Sigmoid colon (tissue), 7 donors: ENCODE results near the gene HINT2. TPM values are rescaled to one million over a fixed set of nuclear protein-coding genes. Genes with fewer than 3 reads are reported as not detected.

ENCODE experiments used
- DNase-seq: peaks from one replicate; pipeline ENCODE4 v3.0.0-alpha.2; 2019
- H3K27ac ChIP-seq, 4 donors: fragments of 200-600 bp; sonication (generic); one replicate each; pipeline ENCODE4 v1.5.1; 2016 to 2019; ENCODE audit warnings: mild to moderate bottlenecking in 1 of 4
- H3K27me3 ChIP-seq, 3 donors: fragments of 200-600 bp; sonication (generic); one replicate each; pipeline ENCODE4 v1.5.1; 2019; ENCODE audit warnings: mild to moderate bottlenecking in 1 of 3
- H3K36me3 ChIP-seq, 4 donors: fragments of 200-600 bp; sonication (generic); one replicate each; pipeline ENCODE4 v1.5.1; 2016 to 2019
- H3K4me1 ChIP-seq, 4 donors: fragments of 200-600 bp; sonication (generic); one replicate each; pipeline ENCODE4 v1.5.1; 2017 to 2019
- H3K4me3 ChIP-seq, 4 donors: fragments of 200-600 bp; sonication (generic); one replicate each; pipeline ENCODE4 v1.5.1; 2017 to 2019; ENCODE audit warnings: mild to moderate bottlenecking in 2 of 4, moderate library complexity in 1 of 4
- H3K9me3 ChIP-seq, 4 donors: fragments of 200-600 bp in 3 of 4; sonication (generic) in 3 of 4; one replicate each; pipeline versions ENCODE4 v1.5.1 to v1.6.1; 2013 to 2019
- CTCF ChIP-seq, 4 experiments: fragments of 450-650 bp in 3 of 4; fragments of 200-600 bp in 1 of 4; IDR thresholded peaks; one replicate each; pipeline ENCODE4 v1.5.1; 2016 to 2019; ENCODE audit warnings: antibody characterized with exemption in 4 of 4, mild to moderate bottlenecking in 3 of 4, moderate library complexity in 2 of 4
- EP300 ChIP-seq, 4 donors: sonication (generic); formaldehyde crosslinking; IDR thresholded peaks; one replicate each; pipeline ENCODE4 v1.6.1; 2017; ENCODE audit warnings: antibody characterized with exemption in 4 of 4
- POLR2A ChIP-seq, 2 donors: fragments of 450-650 bp; IDR thresholded peaks; one replicate each; pipeline ENCODE4 v1.6.1; 2016; ENCODE audit warnings: antibody characterized with exemption in 2 of 2, mild to moderate bottlenecking in 2 of 2, moderate library complexity in 2 of 2
- POLR2AphosphoS5 ChIP-seq, 4 donors: sonication (generic); formaldehyde crosslinking; IDR thresholded peaks; one replicate each; pipeline ENCODE4 v1.6.1; 2017; ENCODE audit warnings: antibody characterized with exemption in 4 of 4
- WGBS, 2 donors: extraction: QIAGEN DNeasy Blood & Tissue Kit; methylation state at CpG; one replicate each; pipeline ENCODE4 v1.1.7; 2013; 5-methylcytosine and 5-hydroxymethylcytosine counted together
- intact Hi-C: fragments of 100-400 bp; cut with DNase I; formaldehyde crosslinking; loops from one replicate; pipeline ENCODE4 v1.15.1; 2023
- polyA plus RNA-seq, 3 donors: library from polyadenylated mRNA; stranded (reverse); fragments of 200-250 nt; gene quantifications; one replicate each; pipeline ENCODE4 v1.2.3, GENCODE V29; 2013
- small RNA-seq, 3 donors: library from RNA; depleted of rRNA; stranded (forward); fragments of <200 nt; gene quantifications; one replicate each; pipeline ENCODE3, GENCODE V24; 2016
- total RNA-seq, 4 donors: library from RNA; depleted of rRNA; stranded (reverse); fragments of >200 nt; gene quantifications; one replicate each; pipeline ENCODE4 v1.1.0, GENCODE V29; 2016
- donor health status: healthy with polysubstance abuse.
- donor health status: Bipolar disorder and iron deficiency.
- donor health status: healthy.

HINT2 gene
- total and polyA plus RNA-seq, 7 donors, result 23.5 to 125 (median 42.8) TPM

DNA sequence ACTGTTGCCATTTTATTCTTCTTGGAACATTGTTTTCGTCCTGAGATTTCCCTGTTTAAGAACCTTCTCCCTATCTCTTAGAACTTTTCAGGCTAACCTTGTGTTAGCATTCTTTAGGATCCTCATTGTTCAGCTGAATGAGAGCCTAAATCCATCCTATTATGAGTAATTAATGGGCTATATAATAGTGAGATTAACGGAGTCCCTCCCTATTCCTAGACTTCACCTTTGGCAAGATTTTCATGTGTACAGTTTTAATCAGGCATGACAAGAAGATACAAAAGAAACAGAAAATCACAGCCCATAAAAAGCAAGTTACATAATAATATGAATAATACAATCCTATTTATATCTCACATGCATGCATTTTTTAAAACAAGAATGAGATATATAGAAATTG, 51.7 kb downstream of the HINT2 start:
- intact Hi-C loops, result no loop called here
- Histone ChIP-seq H3K27ac (no peak overlapping the region), H3K36me3 (no peaks in the 10 kb centered on the region), H3K27me3 (no peaks in the 10 kb centered on the region), H3K4me1 (peaks cover 0 to 9% (median 4%) of the 10 kb centered on the region in 4 donors), H3K4me3 (no peak overlapping the region), H3K9me3 (no peaks in the 10 kb centered on the region)
- no peak for TF ChIP-seq CTCF (IDR thresholded peaks at IDR 0.05)
- no peak for TF ChIP-seq POLR2A (IDR thresholded peaks at IDR 0.05)
- TF ChIP-seq POLR2AphosphoS5 (IDR thresholded peaks at IDR 0.05), result no peak
- no peak for TF ChIP-seq EP300 (IDR thresholded peaks at IDR 0.05)
- WGBS, 2 donors, result 77 to 93% methylated on average over 2 of the region's 2 CpGs
- DNase-seq, result no peak

Small RNA genes lying within 50 kb of the gene (small RNA-seq; reads per million reads assigned to genes)
- gene HINT2, result 0 to 0.29 (median 0) reads per million in 3 donors

Other genes starting within 250 kb of the HINT2 start
- gene TESK1, start 209.8 kb downstream of the HINT2 start, total RNA-seq, result 10 to 100 TPM; 23.5 to 47.4 (median 29.2) TPM
- gene TESK1, start 209.8 kb downstream of the HINT2 start, polyA plus RNA-seq, result 10 to 100 TPM; 24.6 to 33.3 (median 27.0) TPM
- 1 to 10 TPM in 2 of 4 donors, under 1 TPM in 2; 0.36 to 8.0 (median 1.1) TPM for gene CD72, start 196.6 kb downstream of the HINT2 start, total RNA-seq
- gene CD72, start 196.6 kb downstream of the HINT2 start, polyA plus RNA-seq, result 10 to 100 TPM in 1 of 3 donors, 1 to 10 TPM in 2; 1.2 to 42.1 (median 1.4) TPM
- under 1 TPM in 2 of 4 donors, not detected in 2; 0.81 to 0.82 TPM for gene SIT1, start 164.1 kb downstream of the HINT2 start, total RNA-seq
- gene SIT1, start 164.1 kb downstream of the HINT2 start, polyA plus RNA-seq, result 10 to 100 TPM in 1 of 3 donors, 1 to 10 TPM in 1, not detected in 1; 1.8 to 15.9 TPM
- gene RMRP, start 157.0 kb downstream of the HINT2 start, total RNA-seq, result over 10,000 TPM in 2 of 4 donors, 1,000 to 10,000 TPM in 2; 2,523 to 26,387 (median 8,883) TPM
- 100 to 1,000 TPM in 1 of 3 donors, not detected in 2; 480 TPM for gene RMRP, start 157.0 kb downstream of the HINT2 start, polyA plus RNA-seq
- gene CCDC107, start 156.8 kb downstream of the HINT2 start, total RNA-seq, result 100 to 1,000 TPM in 1 of 4 donors, 10 to 100 TPM in 3; 70.6 to 112 (median 83.1) TPM
- 10 to 100 TPM; 21.3 to 28.8 (median 24.2) TPM for gene CCDC107, start 156.8 kb downstream of the HINT2 start, polyA plus RNA-seq
- gene ARHGEF39, start 149.8 kb downstream of the HINT2 start, total RNA-seq, result 1 to 10 TPM in 3 of 4 donors, under 1 TPM in 1; 0.99 to 3.3 (median 1.4) TPM
- 1 to 10 TPM in 2 of 3 donors, under 1 TPM in 1; 0.60 to 9.0 (median 1.6) TPM for gene ARHGEF39, start 149.8 kb downstream of the HINT2 start, polyA plus RNA-seq
- under 1 TPM in 2 of 4 donors, not detected in 2; 0.33 to 0.71 TPM for gene CA9, start 141.1 kb downstream of the HINT2 start, total RNA-seq
- 1 to 10 TPM in 1 of 3 donors, not detected in 2; 1.7 TPM for gene CA9, start 141.1 kb downstream of the HINT2 start, polyA plus RNA-seq
- 1,000 to 10,000 TPM; 3,590 to 8,131 (median 6,107) TPM for gene TPM2, start 125.1 kb downstream of the HINT2 start, total RNA-seq
- 100 to 1,000 TPM in 2 of 3 donors, 10 to 100 TPM in 1; 49.9 to 447 (median 334) TPM for gene TPM2, start 125.1 kb downstream of the HINT2 start, polyA plus RNA-seq
- gene TLN1, start 82.8 kb downstream of the HINT2 start, total RNA-seq, result 100 to 1,000 TPM; 354 to 609 (median 525) TPM
- gene TLN1, start 82.8 kb downstream of the HINT2 start, polyA plus RNA-seq, result 100 to 1,000 TPM in 1 of 3 donors, 10 to 100 TPM in 2; 45.0 to 143 (median 57.6) TPM
- gene CREB3, start 82.4 kb downstream of the HINT2 start, total RNA-seq, result 10 to 100 TPM; 65.9 to 82.7 (median 75.4) TPM
- gene CREB3, start 82.4 kb downstream of the HINT2 start, polyA plus RNA-seq, result 10 to 100 TPM; 31.0 to 39.0 (median 35.3) TPM
- gene GBA2, start 65.8 kb downstream of the HINT2 start, total RNA-seq, result 10 to 100 TPM; 45.9 to 91.7 (median 64.8) TPM
- gene GBA2, start 65.8 kb downstream of the HINT2 start, polyA plus RNA-seq, result 10 to 100 TPM; 34.8 to 88.5 (median 58.5) TPM
- gene RGP1, start 65.8 kb downstream of the HINT2 start, total RNA-seq, result 10 to 100 TPM; 13.3 to 23.5 (median 13.5) TPM
- gene RGP1, start 65.8 kb downstream of the HINT2 start, polyA plus RNA-seq, result 10 to 100 TPM; 10.2 to 37.2 (median 21.3) TPM
- gene MSMP, start 60.8 kb downstream of the HINT2 start, total RNA-seq, result not detected
- under 1 TPM in 1 of 3 donors, not detected in 2; 0.57 TPM for gene MSMP, start 60.8 kb downstream of the HINT2 start, polyA plus RNA-seq
- gene NPR2, start 23.5 kb downstream of the HINT2 start, total RNA-seq, result 10 to 100 TPM; 20.3 to 26.6 (median 24.4) TPM
- gene NPR2, start 23.5 kb downstream of the HINT2 start, polyA plus RNA-seq, result 1 to 10 TPM in 1 of 3 donors, under 1 TPM in 2; 0.60 to 9.5 (median 0.69) TPM
- 1 to 10 TPM; 1.4 to 2.8 (median 2.4) TPM for gene SPAG8, start 2.8 kb downstream of the HINT2 start, total RNA-seq
- 1 to 10 TPM in 1 of 3 donors, not detected in 2; 1.1 TPM for gene SPAG8, start 2.8 kb downstream of the HINT2 start, polyA plus RNA-seq
- not detected for gene FAM221B, start 13.7 kb upstream of the HINT2 start, total RNA-seq
- under 1 TPM in 1 of 3 donors, not detected in 2; 0.03 TPM for gene FAM221B, start 13.7 kb upstream of the HINT2 start, polyA plus RNA-seq
- gene TMEM8B, start 14.2 kb upstream of the HINT2 start, total RNA-seq, result 10 to 100 TPM in 1 of 4 donors, 1 to 10 TPM in 3; 6.4 to 12.5 (median 8.4) TPM
- 1 to 10 TPM; 3.5 to 9.5 (median 4.2) TPM for gene TMEM8B, start 14.2 kb upstream of the HINT2 start, polyA plus RNA-seq
- not detected for gene OR13J1, start 55.4 kb upstream of the HINT2 start, total RNA-seq
- not detected for gene OR13J1, start 55.4 kb upstream of the HINT2 start, polyA plus RNA-seq
- gene HRCT1, start 91.2 kb upstream of the HINT2 start, total RNA-seq, result 1 to 10 TPM; 2.1 to 6.4 (median 4.0) TPM
- gene HRCT1, start 91.2 kb upstream of the HINT2 start, polyA plus RNA-seq, result 10 to 100 TPM in 2 of 3 donors, 1 to 10 TPM in 1; 4.2 to 88.5 (median 12.7) TPM
- 1 to 10 TPM in 3 of 4 donors, under 1 TPM in 1; 0.82 to 5.5 (median 2.1) TPM for gene SPAAR, start 94.4 kb upstream of the HINT2 start, total RNA-seq
- gene SPAAR, start 94.4 kb upstream of the HINT2 start, polyA plus RNA-seq, result 1 to 10 TPM in 1 of 3 donors, not detected in 2; 2.5 TPM
- not detected for gene OR2S2, start 143.1 kb upstream of the HINT2 start, total RNA-seq
- not detected for gene OR2S2, start 143.1 kb upstream of the HINT2 start, polyA plus RNA-seq
- gene RECK, start 221.9 kb upstream of the HINT2 start, total RNA-seq, result 10 to 100 TPM; 11.1 to 22.2 (median 16.6) TPM
- 1 to 10 TPM in 2 of 3 donors, under 1 TPM in 1; 0.23 to 3.6 (median 1.2) TPM for gene RECK, start 221.9 kb upstream of the HINT2 start, polyA plus RNA-seq